Measurements from ENCODE around the gene AK9.

GRCh38 chr6:109447878-109448555 is 243.0 kb downstream of the AK9 start:
- no peak for TF ChIP-seq CTCF (IDR thresholded peaks at IDR 0.05; ENCODE audit: poor library complexity)
- TF ChIP-seq EZH2phosphoT487 (IDR thresholded peaks at IDR 0.05; ENCODE audit: low read depth, severe bottlenecking, unreplicated experiment) = no peak

Measured in hepatocyte (in vitro differentiated cells).